NT2/D1 (cell line): Measurements from ENCODE around the gene NPAS3.
A peak's percentile ranks its signal among the peaks of the same experiment; 100 is the strongest.

ENCODE experiments used
- DNase-seq: peaks from one replicate; pipeline ENCODE4 v3.0.0-alpha.2; 2011; ENCODE audit warnings: low read depth, low spot score
- H3K27me3 ChIP-seq: 2 replicates; pipeline ENCODE4 v1.6.0; 2011; ENCODE audit warnings: mild to moderate bottlenecking; ENCODE audit not compliant: insufficient read length, insufficient read depth
- H3K36me3 ChIP-seq: 2 replicates; pipeline ENCODE4 v1.6.1; 2011; ENCODE audit warnings: mild to moderate bottlenecking, low read length, mixed read lengths; ENCODE audit not compliant: insufficient read depth, insufficient read length
- H3K4me1 ChIP-seq: 2 replicates; pipeline ENCODE4 v1.5.1; 2011; ENCODE audit not compliant: insufficient read depth, insufficient read length
- H3K4me3 ChIP-seq: 2 replicates; pipeline ENCODE4 v1.5.1; 2011; ENCODE audit warnings: low read depth; ENCODE audit not compliant: insufficient read length
- H3K9ac ChIP-seq: 2 replicates; pipeline ENCODE4 v1.6.0; 2011; ENCODE audit warnings: low read depth; ENCODE audit not compliant: insufficient read length
- H3K9me3 ChIP-seq: 2 replicates; pipeline ENCODE4 v1.5.1; 2011; ENCODE audit warnings: mild to moderate bottlenecking, low read length; ENCODE audit not compliant: insufficient read depth
- SUZ12 ChIP-seq: IDR thresholded peaks from 2 replicates; pipeline ENCODE4 v1.6.1; 2011; ENCODE audit not compliant: insufficient read length, insufficient read depth; ENCODE audit errors: extremely low read depth
- YY1 ChIP-seq: IDR thresholded peaks from 2 replicates; pipeline ENCODE4 v1.6.1; 2011; ENCODE audit not compliant: insufficient read length, insufficient read depth
- ZNF274 ChIP-seq: IDR thresholded peaks from 2 replicates; pipeline ENCODE4 v1.6.1; 2011; ENCODE audit warnings: mild to moderate bottlenecking, low read depth, low read length

Gene NPAS3

GRCh38 chr14:32986791-32987540, 48.3 kb downstream of the NPAS3 start:
- Histone ChIP-seq H3K4me1 (no peaks in the 10 kb centered on the region), H3K4me3 (no peak overlapping the region), H3K36me3 (no peaks in the 10 kb centered on the region), H3K9me3 (no peaks in the 10 kb centered on the region), H3K9ac (no peak overlapping the region), H3K27me3 (no peaks in the 10 kb centered on the region)
- TF ChIP-seq SUZ12 (no peak), ZNF274 (no peak), YY1 (no peak)
- peak; percentile 11 for DNase-seq

- Histone ChIP-seq H3K4me1 (no peaks in the 10 kb centered on the region), H3K9me3 (peaks cover 4% of the 10 kb centered on the region; the same call in 1 of the 2 replicates), H3K9ac (no peak overlapping the region), H3K27me3 (no peaks in the 10 kb centered on the region), H3K36me3 (no peaks in the 10 kb centered on the region), H3K4me3 (no peak overlapping the region)
- no peak for DNase-seq
- TF ChIP-seq YY1 = no peak
- no peak for TF ChIP-seq ZNF274
- TF ChIP-seq SUZ12 = no peak
These were observed 53.0 kb downstream of the NPAS3 start for GRCh38 chr14:32991691-32992090.

DNA sequence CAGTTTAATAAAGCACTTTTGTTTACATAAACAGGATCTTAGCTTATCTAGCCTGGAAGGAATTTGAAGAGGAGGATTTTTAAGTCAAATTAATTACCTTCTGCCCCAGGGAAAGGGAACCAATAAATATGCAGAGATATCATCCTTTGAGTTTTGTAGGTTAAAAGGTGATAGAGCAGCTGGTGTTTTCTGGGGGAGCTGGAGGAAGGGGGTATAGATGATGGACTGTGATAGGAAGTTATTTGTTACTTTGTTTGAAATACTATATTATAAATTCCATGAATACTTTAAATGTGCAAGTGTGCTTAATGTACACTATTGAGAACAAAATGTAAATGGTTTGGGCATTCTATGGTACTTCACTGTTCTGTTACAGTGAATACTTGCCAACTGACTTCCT, 55.2 kb downstream of the NPAS3 start:
- no peak for DNase-seq
- Histone ChIP-seq H3K9ac (no peak overlapping the region), H3K4me1 (no peaks in the 10 kb centered on the region), H3K4me3 (no peak overlapping the region), H3K36me3 (no peaks in the 10 kb centered on the region), H3K9me3 (peaks cover 4% of the 10 kb centered on the region; the same call in 1 of the 2 replicates), H3K27me3 (no peaks in the 10 kb centered on the region)
- TF ChIP-seq YY1 (no peak), ZNF274 (no peak), SUZ12 (no peak)

- H3K27me3 ChIP-seq = no peaks in the 10 kb centered on the region
- TF ChIP-seq YY1 = no peak
- TF ChIP-seq ZNF274 = no peak
- no peak for TF ChIP-seq SUZ12
- peaks cover 4% of the 10 kb centered on the region; the same call in 1 of the 2 replicates for H3K9me3 ChIP-seq
- no peak overlapping the region for H3K9ac ChIP-seq
- H3K4me3 ChIP-seq = no peak overlapping the region
- H3K4me1 ChIP-seq = no peaks in the 10 kb centered on the region
- DNase-seq = no peak
- H3K36me3 ChIP-seq = no peaks in the 10 kb centered on the region
These were observed 57.7 kb downstream of the NPAS3 start for GRCh38 chr14:32996343-32996742.

DNA sequence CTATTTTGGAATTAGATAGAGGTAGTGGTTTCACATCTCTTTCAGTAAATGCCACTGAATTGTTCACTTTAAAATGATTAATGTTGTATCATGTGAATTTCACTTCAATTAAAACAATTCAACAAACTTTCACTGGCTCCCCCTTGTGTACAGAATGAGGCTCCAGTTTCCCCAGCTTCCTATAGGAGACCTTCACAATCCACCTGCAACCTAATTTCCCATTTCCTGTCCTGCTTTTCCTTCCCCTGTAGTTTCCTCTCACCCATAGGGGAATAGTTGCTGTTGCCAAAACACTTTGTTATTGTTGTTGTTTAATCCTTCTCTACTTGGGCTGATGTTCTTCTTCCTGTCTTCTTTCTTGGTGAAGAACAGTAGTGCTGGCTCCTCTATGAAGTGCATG, 59.8 kb downstream of the NPAS3 start:
- Histone ChIP-seq H3K4me3 (no peak overlapping the region), H3K36me3 (no peaks in the 10 kb centered on the region), H3K9ac (no peak overlapping the region), H3K4me1 (no peaks in the 10 kb centered on the region), H3K9me3 (peaks cover 4% of the 10 kb centered on the region; the same call in 1 of the 2 replicates), H3K27me3 (no peaks in the 10 kb centered on the region)
- TF ChIP-seq SUZ12 (no peak), ZNF274 (no peak), YY1 (no peak)
- no peak for DNase-seq

DNA sequence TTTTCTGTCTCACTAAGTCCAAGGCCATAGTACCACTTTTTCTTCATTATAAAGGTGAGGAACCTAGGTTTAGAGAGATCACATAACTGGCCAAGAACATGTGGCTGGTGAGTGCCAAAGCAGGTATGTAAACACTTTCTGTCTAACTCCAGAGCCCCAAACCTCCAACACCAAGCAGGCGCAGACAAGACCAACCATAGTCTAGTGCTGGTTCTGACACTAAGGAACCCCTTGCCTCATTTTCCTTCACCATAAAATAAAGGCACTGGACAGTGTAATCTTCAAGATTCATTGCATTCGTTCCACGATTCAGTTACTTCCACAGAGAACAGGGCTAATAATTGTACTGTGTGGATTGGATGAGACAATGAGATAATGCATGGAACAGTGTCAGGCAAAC, 71.0 kb downstream of the NPAS3 start:
- Histone ChIP-seq H3K4me1 (no peaks in the 10 kb centered on the region), H3K27me3 (no peaks in the 10 kb centered on the region), H3K36me3 (no peaks in the 10 kb centered on the region), H3K9ac (no peak overlapping the region), H3K9me3 (no peaks in the 10 kb centered on the region), H3K4me3 (no peak overlapping the region)
- no peak for DNase-seq
- TF ChIP-seq ZNF274 (no peak), YY1 (no peak), SUZ12 (no peak)

DNA sequence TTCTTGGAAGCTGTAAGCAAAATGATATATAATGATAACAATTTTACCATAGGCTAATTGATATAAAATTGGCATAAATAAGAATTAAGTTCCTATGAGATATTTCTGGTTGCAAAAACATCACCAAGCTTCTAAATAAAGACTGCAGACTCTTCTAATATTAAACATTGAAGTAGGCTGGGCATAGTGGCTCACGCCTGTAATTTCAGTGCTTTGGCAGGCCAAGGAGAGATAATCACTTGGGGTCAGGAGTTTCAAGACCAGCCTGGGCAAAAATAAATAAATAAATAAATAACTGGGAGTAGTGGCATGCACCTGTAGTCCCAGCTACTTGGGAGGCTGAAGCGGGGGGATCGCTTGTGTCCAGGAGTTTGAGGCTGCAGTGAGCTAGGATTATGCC, 71.8 kb downstream of the NPAS3 start:
- DNase-seq = no peak
- Histone ChIP-seq H3K36me3 (no peaks in the 10 kb centered on the region), H3K27me3 (no peaks in the 10 kb centered on the region), H3K4me1 (no peaks in the 10 kb centered on the region), H3K9ac (no peak overlapping the region), H3K9me3 (no peaks in the 10 kb centered on the region), H3K4me3 (no peak overlapping the region)
- TF ChIP-seq SUZ12 (no peak), YY1 (no peak), ZNF274 (no peak)

DNA sequence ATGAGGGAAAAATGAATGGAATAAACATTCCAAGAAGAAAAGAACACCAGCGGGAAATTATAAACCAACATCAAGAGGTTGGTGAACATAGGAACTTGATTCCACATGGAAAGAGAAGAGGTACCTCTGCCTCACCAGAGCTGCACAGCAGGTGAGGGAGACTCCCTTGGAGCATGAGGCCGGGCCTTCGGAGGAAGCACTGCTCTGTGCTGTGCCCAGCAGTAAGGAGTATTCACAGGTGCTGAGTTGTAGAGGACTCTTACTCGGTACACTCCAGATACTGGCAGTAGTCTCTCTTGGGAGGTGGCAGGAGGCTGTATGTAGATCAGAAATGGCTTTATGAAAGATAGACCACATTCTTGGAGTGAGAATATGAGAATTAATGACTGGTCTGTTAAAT, 76.0 kb downstream of the NPAS3 start:
- Histone ChIP-seq H3K9ac (no peak overlapping the region), H3K27me3 (no peaks in the 10 kb centered on the region), H3K4me3 (no peak overlapping the region), H3K36me3 (no peaks in the 10 kb centered on the region), H3K4me1 (no peaks in the 10 kb centered on the region), H3K9me3 (no peaks in the 10 kb centered on the region)
- no peak for DNase-seq
- no peak for TF ChIP-seq YY1
- no peak for TF ChIP-seq SUZ12
- no peak for TF ChIP-seq ZNF274
